Measurements from ENCODE around the gene HNRNPF. TPM values are rescaled to one million over a fixed set of nuclear protein-coding genes. Genes with fewer than 3 reads are reported as not detected.

HNRNPF gene
- total RNA-seq, 4 donors from 2014 or later = 86.2 to 211 (median 142) TPM

GRCh38 chr10:43380610-43381222, 28.3 kb downstream of the HNRNPF start:
- intact Hi-C loops (cut with DNase I; ENCODE audit: low total_unique reads) = no loop called here
- H3K4me3 ChIP-seq = no peak overlapping the region
- H3K36me3 ChIP-seq = no peaks in the 10 kb centered on the region
- no peak overlapping the region for H3K27ac ChIP-seq
- TF ChIP-seq POLR2A (IDR thresholded peaks at IDR 0.05) (no peak), CTCF (IDR thresholded peaks at IDR 0.05) (no peak)
- no peak for DNase-seq
- no peaks in the 10 kb centered on the region for H3K27me3 ChIP-seq
- no peaks in the 10 kb centered on the region for H3K9me3 ChIP-seq
- H3K4me1 ChIP-seq = no peaks in the 10 kb centered on the region

- no peak for TF ChIP-seq POLR2A (IDR thresholded peaks at IDR 0.05)
- TF ChIP-seq CTCF (IDR thresholded peaks at IDR 0.05) = no peak
- no peaks in the 10 kb centered on the region for H3K9me3 ChIP-seq
- no peak overlapping the region for H3K4me3 ChIP-seq
- no peaks in the 10 kb centered on the region for H3K4me1 ChIP-seq
- no peaks in the 10 kb centered on the region for H3K27me3 ChIP-seq
- H3K27ac ChIP-seq = no peak overlapping the region
- no peaks in the 10 kb centered on the region for H3K36me3 ChIP-seq
- intact Hi-C loops (cut with DNase I; ENCODE audit: low total_unique reads) = no loop called here
- DNase-seq = no peak
These were observed 31.5 kb downstream of the HNRNPF start for GRCh38 chr10:43377424-43377883.

GRCh38 chr10:43376828-43377423, 32.1 kb downstream of the HNRNPF start:
- no peaks in the 10 kb centered on the region for H3K9me3 ChIP-seq
- TF ChIP-seq POLR2A (IDR thresholded peaks at IDR 0.05) (no peak), CTCF (IDR thresholded peaks at IDR 0.05) (no peak)
- no peak overlapping the region for H3K27ac ChIP-seq
- no peak for DNase-seq
- no peaks in the 10 kb centered on the region for H3K27me3 ChIP-seq
- no peaks in the 10 kb centered on the region for H3K4me1 ChIP-seq
- intact Hi-C loops (cut with DNase I; ENCODE audit: low total_unique reads) = no loop called here
- no peaks in the 10 kb centered on the region for H3K36me3 ChIP-seq
- no peak overlapping the region for H3K4me3 ChIP-seq

- TF ChIP-seq POLR2A (IDR thresholded peaks at IDR 0.05) (no peak), CTCF (IDR thresholded peaks at IDR 0.05) (no peak)
- intact Hi-C loops (cut with DNase I; ENCODE audit: low total_unique reads) = no loop called here
- H3K27me3 ChIP-seq = no peaks in the 10 kb centered on the region
- H3K27ac ChIP-seq = no peak overlapping the region
- no peaks in the 10 kb centered on the region for H3K36me3 ChIP-seq
- no peaks in the 10 kb centered on the region for H3K4me1 ChIP-seq
- H3K4me3 ChIP-seq = no peak overlapping the region
- DNase-seq = no peak
- H3K9me3 ChIP-seq = no peaks in the 10 kb centered on the region
These were observed 32.8 kb downstream of the HNRNPF start for GRCh38 chr10:43376046-43376635.

- Histone ChIP-seq H3K27me3 (no peaks in the 10 kb centered on the region), H3K9me3 (no peaks in the 10 kb centered on the region), H3K4me3 (no peak overlapping the region), H3K36me3 (no peaks in the 10 kb centered on the region), H3K4me1 (no peaks in the 10 kb centered on the region), H3K27ac (no peak overlapping the region)
- intact Hi-C loops (cut with DNase I; ENCODE audit: low total_unique reads) = no loop called here
- no peak for TF ChIP-seq CTCF (IDR thresholded peaks at IDR 0.05)
- no peak for TF ChIP-seq POLR2A (IDR thresholded peaks at IDR 0.05)
- DNase-seq = no peak
These were observed 33.5 kb downstream of the HNRNPF start for GRCh38 chr10:43375401-43376020.
